Astrocyte (in vitro differentiated cells and primary cell): ENCODE results near the gene SUFU. TPM values are rescaled to one million over a fixed set of nuclear protein-coding genes. Genes with fewer than 3 reads are reported as not detected.

ENCODE experiments used
- DNase-seq: peaks from one replicate; pipeline ENCODE4 v3.0.0-alpha.2; 2010; ENCODE audit warnings: low read depth
- FAIRE-seq: peaks from 2 replicates; lab custom pipeline; 2011; peaks lifted over from hg19 to GRCh38; lab: Jason Lieb, UNC
- H2AFZ ChIP-seq: 2 replicates; pipeline ENCODE4 v1.6.0; 2012; ENCODE audit warnings: low read depth, low read length, inconsistent platforms
- H3K27ac ChIP-seq: 2 replicates; pipeline ENCODE4 v1.5.1; 2011; ENCODE audit warnings: low read depth, low read length, inconsistent platforms
- H3K27me3 ChIP-seq: 2 replicates; pipeline ENCODE4 v1.6.0; 2011; ENCODE audit warnings: low read length, inconsistent platforms; ENCODE audit not compliant: insufficient read depth
- H3K36me3 ChIP-seq: 2 replicates; pipeline ENCODE4 v1.5.1; 2011; ENCODE audit warnings: low read length, inconsistent platforms; ENCODE audit not compliant: insufficient read depth
- H3K4me1 ChIP-seq: 2 replicates; pipeline ENCODE4 v1.5.1; 2011; ENCODE audit warnings: low read length, inconsistent platforms; ENCODE audit not compliant: insufficient read depth
- H3K4me2 ChIP-seq: 2 replicates; pipeline ENCODE4 v1.6.0; 2012; ENCODE audit warnings: low read length, inconsistent platforms
- H3K4me3 ChIP-seq: 2 replicates; pipeline ENCODE4 v1.5.1; 2011; ENCODE audit warnings: low read depth, mild to moderate bottlenecking, low read length, inconsistent platforms; ENCODE audit not compliant: insufficient read depth
- H3K79me2 ChIP-seq: 2 replicates; pipeline ENCODE4 v1.6.0; 2012; ENCODE audit warnings: mild to moderate bottlenecking, low read length, inconsistent platforms; ENCODE audit not compliant: insufficient read depth
- H3K9ac ChIP-seq: 2 replicates; pipeline ENCODE4 v1.6.0; 2012; ENCODE audit warnings: mild to moderate bottlenecking, low read length, inconsistent platforms
- H3K9me3 ChIP-seq: 2 replicates; pipeline ENCODE4 v1.5.1; 2012; ENCODE audit warnings: low read depth, mild to moderate bottlenecking, low read length, inconsistent platforms; ENCODE audit not compliant: insufficient read depth
- H4K20me1 ChIP-seq: 2 replicates; pipeline ENCODE4 v1.6.0; 2012; ENCODE audit warnings: low read length, inconsistent platforms; ENCODE audit not compliant: insufficient read depth
- H3K27ac Mint-ChIP-seq: one replicate; pipeline ENCODE4 v1.8.0; 2021; ENCODE audit warnings: mild to moderate bottlenecking, mixed read lengths; ENCODE audit not compliant: unreplicated experiment
- H3K27me3 Mint-ChIP-seq: one replicate; pipeline ENCODE4 v1.8.0; 2021; ENCODE audit warnings: low read depth, mixed read lengths; ENCODE audit not compliant: unreplicated experiment
- H3K36me3 Mint-ChIP-seq: one replicate; pipeline ENCODE4 v1.8.0; 2021; ENCODE audit warnings: low read depth, mixed read lengths; ENCODE audit not compliant: unreplicated experiment
- H3K4me1 Mint-ChIP-seq: one replicate; pipeline ENCODE4 v1.8.0; 2021; ENCODE audit warnings: low read depth, mixed read lengths; ENCODE audit not compliant: unreplicated experiment
- H3K4me3 Mint-ChIP-seq: one replicate; pipeline ENCODE4 v1.8.0; 2021; ENCODE audit warnings: mild to moderate bottlenecking, moderate library complexity, mixed read lengths; ENCODE audit not compliant: unreplicated experiment
- H3K9me3 Mint-ChIP-seq: one replicate; pipeline ENCODE4 v1.8.0; 2021; ENCODE audit warnings: mild to moderate bottlenecking, mixed read lengths; ENCODE audit not compliant: unreplicated experiment
- CTCF ChIP-seq: IDR thresholded peaks from 2 replicates; pipeline ENCODE4 v1.5.1; 2011; ENCODE audit warnings: low read depth, mild to moderate bottlenecking, inconsistent platforms, low read length, moderate library complexity; ENCODE audit not compliant: insufficient read depth
- EZH2 ChIP-seq: IDR thresholded peaks from 2 replicates; pipeline ENCODE4 v1.6.1; 2012; ENCODE audit warnings: mild to moderate bottlenecking, low read length, inconsistent platforms; ENCODE audit not compliant: insufficient read depth
- total RNA-seq: library from RNA; stranded (reverse); gene quantifications from 2 replicates; pipeline ENCODE4 v1.2.1, GENCODE V29; 2021

The SUFU gene
- total RNA-seq, 1 donor from 2014 or later, result 25.8 TPM

- no peaks in the 10 kb centered on the region for H3K36me3 ChIP-seq
- no peaks in the 10 kb centered on the region for H3K79me2 ChIP-seq
- no peak for FAIRE-seq
- peak overlapping the region; percentile 81 for H3K27ac ChIP-seq
- DNase-seq, result peak; percentile 97
- Mint-ChIP-seq H3K4me3 (peak overlapping the region; percentile 79), H3K27me3 (no peaks in the 10 kb centered on the region), H3K27ac (peak overlapping the region; percentile 100), H3K9me3 (no peaks in the 10 kb centered on the region), H3K36me3 (no peaks in the 10 kb centered on the region), H3K4me1 (peaks cover 59% of the 10 kb centered on the region)
- peak overlapping the region; percentile 78 for H3K9ac ChIP-seq
- H4K20me1 ChIP-seq, result no peaks in the 10 kb centered on the region
- TF ChIP-seq CTCF, result no peak
- H2AFZ ChIP-seq, result peak overlapping the region; percentile 39
- no peaks in the 10 kb centered on the region for H3K9me3 ChIP-seq
- peak overlapping the region; percentile 8 for H3K4me3 ChIP-seq
- peaks cover 38% of the 10 kb centered on the region for H3K4me1 ChIP-seq
- no peaks in the 10 kb centered on the region for H3K27me3 ChIP-seq
- H3K4me2 ChIP-seq, result peak overlapping the region; percentile 83
Observed at GRCh38 chr10:102675666-102676533, 172.1 kb downstream of the SUFU start.

DNA sequence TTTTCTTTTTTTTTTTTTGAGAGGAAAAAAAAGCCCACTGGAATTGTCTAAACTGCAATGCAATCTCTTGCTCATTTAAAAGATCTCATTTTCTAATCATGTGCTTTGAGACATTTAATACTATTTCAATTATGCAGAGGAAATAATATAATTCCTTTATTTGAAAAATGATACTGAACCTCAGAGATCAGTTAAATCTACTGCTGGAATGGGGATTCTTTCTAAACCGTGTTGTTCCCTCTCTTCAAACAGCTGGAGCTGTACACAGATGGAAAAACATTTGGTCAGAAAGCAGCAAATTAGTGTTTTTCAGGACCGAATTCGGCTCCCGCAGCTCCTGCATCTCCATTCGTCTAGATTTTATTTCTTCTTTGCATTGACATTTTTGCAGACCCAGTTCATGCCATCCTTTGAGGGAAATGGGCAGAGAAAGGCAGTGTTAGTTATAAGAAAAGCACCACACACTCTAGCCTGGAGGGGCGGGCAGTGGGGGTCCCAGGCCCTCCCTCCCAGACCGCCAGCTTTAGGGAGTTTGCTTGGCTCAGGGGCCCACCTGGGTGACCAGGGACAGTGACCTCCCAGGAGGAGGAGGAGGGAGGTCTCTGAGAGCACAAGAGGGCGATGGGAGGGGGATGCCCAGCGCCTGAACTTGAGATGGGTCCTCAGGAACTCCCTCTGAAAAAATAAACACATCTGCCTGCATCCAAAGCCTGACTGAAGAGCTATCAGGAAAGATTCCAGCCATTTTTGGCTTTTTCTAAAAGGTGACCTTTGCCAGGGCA lies 173.0 kb downstream of the SUFU start:
- FAIRE-seq (no peak), DNase-seq (no peak)
- no peak overlapping the region for H2AFZ ChIP-seq
- Mint-ChIP-seq H3K9me3 (no peaks in the 10 kb centered on the region), H3K36me3 (peaks cover 5% of the 10 kb centered on the region), H3K4me3 (no peak overlapping the region), H3K27ac (peak overlapping the region; percentile 100), H3K27me3 (no peaks in the 10 kb centered on the region), H3K4me1 (peaks cover 61% of the 10 kb centered on the region)
- H3K4me3 ChIP-seq, result no peak overlapping the region
- no peaks in the 10 kb centered on the region for H3K27me3 ChIP-seq
- H3K9me3 ChIP-seq, result no peaks in the 10 kb centered on the region
- peak overlapping the region; percentile 78 for H3K9ac ChIP-seq
- H4K20me1 ChIP-seq, result no peaks in the 10 kb centered on the region
- TF ChIP-seq CTCF, result no peak
- no peak for TF ChIP-seq EZH2
- H3K36me3 ChIP-seq, result no peaks in the 10 kb centered on the region
- peak overlapping the region; percentile 51 for H3K27ac ChIP-seq
- peak overlapping the region; percentile 83 for H3K4me2 ChIP-seq
- no peaks in the 10 kb centered on the region for H3K79me2 ChIP-seq
- H3K4me1 ChIP-seq, result peaks cover 38% of the 10 kb centered on the region
